Measurements from ENCODE around the gene TAF11L10. TPM values are rescaled to one million over a fixed set of nuclear protein-coding genes. Genes with fewer than 3 reads are reported as not detected.

Gene TAF11L10
- total and polyA plus RNA-seq, 2 of the 8 experiments (the other 6 are each of a cell fraction or from before 2014, with no cell fraction given), result not detected

Small RNA genes lying within 50 kb of the gene (small RNA-seq; reads per million reads assigned to genes)
- gene AC233724.1 (ENCODE audit: insufficient read depth), result not detected
- gene AC233724.3 (ENCODE audit: insufficient read depth), result not detected
- not detected for gene AC233724.4 (ENCODE audit: insufficient read depth)
- gene AC233724.6 (ENCODE audit: insufficient read depth), result not detected
- not detected for gene AC233724.7 (ENCODE audit: insufficient read depth)

Other genes starting within 250 kb of the TAF11L10 start
- gene TAF11L2, start 99.6 kb downstream of the TAF11L10 start, total RNA-seq (2021; fragmentation: NEBNext Ultra II Directional; extraction: Animal tissue kit (Norgen Biotek cat#: 25700)), result not detected in 2 replicates
- not detected in 2 replicates for gene TAF11L2, start 99.6 kb downstream of the TAF11L10 start, polyA plus RNA-seq (2011; rRNA removed)
- gene TAF11L3, start 79.5 kb downstream of the TAF11L10 start, total RNA-seq (2021; fragmentation: NEBNext Ultra II Directional; extraction: Animal tissue kit (Norgen Biotek cat#: 25700)), result not detected in 2 replicates
- not detected in 2 replicates for gene TAF11L3, start 79.5 kb downstream of the TAF11L10 start, polyA plus RNA-seq (2011; rRNA removed)
- gene TAF11L4, start 76.0 kb downstream of the TAF11L10 start, total RNA-seq (2021; fragmentation: NEBNext Ultra II Directional; extraction: Animal tissue kit (Norgen Biotek cat#: 25700)), result not detected in 2 replicates
- gene TAF11L4, start 76.0 kb downstream of the TAF11L10 start, polyA plus RNA-seq (2011; rRNA removed), result not detected in 2 replicates
- gene TAF11L5, start 72.6 kb downstream of the TAF11L10 start, total RNA-seq (2021; fragmentation: NEBNext Ultra II Directional; extraction: Animal tissue kit (Norgen Biotek cat#: 25700)), result not detected in 2 replicates
- not detected in 2 replicates for gene TAF11L5, start 72.6 kb downstream of the TAF11L10 start, polyA plus RNA-seq (2011; rRNA removed)
- gene TAF11L6, start 69.2 kb downstream of the TAF11L10 start, total RNA-seq (2021; fragmentation: NEBNext Ultra II Directional; extraction: Animal tissue kit (Norgen Biotek cat#: 25700)), result not detected in 2 replicates
- not detected in 2 replicates for gene TAF11L6, start 69.2 kb downstream of the TAF11L10 start, polyA plus RNA-seq (2011; rRNA removed)
- gene TAF11L7, start 12.1 kb downstream of the TAF11L10 start, total RNA-seq (2021; fragmentation: NEBNext Ultra II Directional; extraction: Animal tissue kit (Norgen Biotek cat#: 25700)), result not detected in 2 replicates
- not detected in 2 replicates for gene TAF11L7, start 12.1 kb downstream of the TAF11L10 start, polyA plus RNA-seq (2011; rRNA removed)
- gene TAF11L8, start 6.9 kb downstream of the TAF11L10 start, total RNA-seq (2021; fragmentation: NEBNext Ultra II Directional; extraction: Animal tissue kit (Norgen Biotek cat#: 25700)), result not detected in 2 replicates
- not detected in 2 replicates for gene TAF11L8, start 6.9 kb downstream of the TAF11L10 start, polyA plus RNA-seq (2011; rRNA removed)
- gene TAF11L9, start 3.4 kb downstream of the TAF11L10 start, total RNA-seq (2021; fragmentation: NEBNext Ultra II Directional; extraction: Animal tissue kit (Norgen Biotek cat#: 25700)), result not detected in 2 replicates
- not detected in 2 replicates for gene TAF11L9, start 3.4 kb downstream of the TAF11L10 start, polyA plus RNA-seq (2011; rRNA removed)
- gene TAF11L11, start 6.4 kb upstream of the TAF11L10 start, total RNA-seq (2021; fragmentation: NEBNext Ultra II Directional; extraction: Animal tissue kit (Norgen Biotek cat#: 25700)), result not detected in 2 replicates
- not detected in 2 replicates for gene TAF11L11, start 6.4 kb upstream of the TAF11L10 start, polyA plus RNA-seq (2011; rRNA removed)
- gene TAF11L12, start 12.6 kb upstream of the TAF11L10 start, total RNA-seq (2021; fragmentation: NEBNext Ultra II Directional; extraction: Animal tissue kit (Norgen Biotek cat#: 25700)), result not detected in 2 replicates
- not detected in 2 replicates for gene TAF11L12, start 12.6 kb upstream of the TAF11L10 start, polyA plus RNA-seq (2011; rRNA removed)
- gene TAF11L13, start 34.3 kb upstream of the TAF11L10 start, total RNA-seq (2021; fragmentation: NEBNext Ultra II Directional; extraction: Animal tissue kit (Norgen Biotek cat#: 25700)), result not detected in 2 replicates
- gene TAF11L13, start 34.3 kb upstream of the TAF11L10 start, polyA plus RNA-seq (2011; rRNA removed), result not detected in 2 replicates
- gene TAF11L14, start 36.6 kb upstream of the TAF11L10 start, total RNA-seq (2021; fragmentation: NEBNext Ultra II Directional; extraction: Animal tissue kit (Norgen Biotek cat#: 25700)), result not detected in 2 replicates
- not detected in 2 replicates for gene TAF11L14, start 36.6 kb upstream of the TAF11L10 start, polyA plus RNA-seq (2011; rRNA removed)